HG02678 (cell line): Measurements from ENCODE around the gene HMGA1.
"Not testable (repeated sequence)": the region's sequence is repeated elsewhere in the genome, so short reads cannot be mapped to it uniquely, and the experiment has no call there.

Experiments
- ATAC-seq: cut with Tn5 transposase; IDR thresholded peaks from one replicate; pipeline ENCODE4 v1.9.1; 2021; ENCODE audit warnings: mild to moderate bottlenecking, moderate library complexity; ENCODE audit not compliant: unreplicated experiment

The HMGA1 gene

DNA sequence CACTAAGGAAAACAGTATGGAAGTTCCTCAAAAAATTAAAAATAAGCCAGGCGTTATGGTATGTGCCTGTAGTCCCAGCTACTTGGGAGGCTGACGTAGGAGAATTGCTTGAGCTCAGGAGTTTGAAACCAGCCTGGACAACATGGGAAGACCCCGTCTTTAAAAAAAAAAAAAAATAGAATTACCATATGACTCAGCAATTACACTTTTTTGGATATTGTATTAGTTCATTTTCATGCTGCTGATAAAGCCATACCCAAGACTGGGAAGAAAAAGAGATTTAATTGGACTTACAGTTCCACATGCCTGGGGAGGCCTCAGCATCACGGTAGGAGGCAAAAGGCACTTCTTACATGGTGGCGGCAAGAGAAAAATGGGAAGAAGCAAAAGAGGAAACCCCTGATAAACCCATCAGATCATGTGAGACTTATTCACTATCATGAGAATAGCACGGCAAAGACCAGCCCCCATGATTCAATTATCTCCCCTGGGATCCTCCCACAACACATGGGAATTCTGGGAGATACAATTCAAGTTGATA is 22.9 kb downstream of the HMGA1 start:
- no peak for ATAC-seq

DNA sequence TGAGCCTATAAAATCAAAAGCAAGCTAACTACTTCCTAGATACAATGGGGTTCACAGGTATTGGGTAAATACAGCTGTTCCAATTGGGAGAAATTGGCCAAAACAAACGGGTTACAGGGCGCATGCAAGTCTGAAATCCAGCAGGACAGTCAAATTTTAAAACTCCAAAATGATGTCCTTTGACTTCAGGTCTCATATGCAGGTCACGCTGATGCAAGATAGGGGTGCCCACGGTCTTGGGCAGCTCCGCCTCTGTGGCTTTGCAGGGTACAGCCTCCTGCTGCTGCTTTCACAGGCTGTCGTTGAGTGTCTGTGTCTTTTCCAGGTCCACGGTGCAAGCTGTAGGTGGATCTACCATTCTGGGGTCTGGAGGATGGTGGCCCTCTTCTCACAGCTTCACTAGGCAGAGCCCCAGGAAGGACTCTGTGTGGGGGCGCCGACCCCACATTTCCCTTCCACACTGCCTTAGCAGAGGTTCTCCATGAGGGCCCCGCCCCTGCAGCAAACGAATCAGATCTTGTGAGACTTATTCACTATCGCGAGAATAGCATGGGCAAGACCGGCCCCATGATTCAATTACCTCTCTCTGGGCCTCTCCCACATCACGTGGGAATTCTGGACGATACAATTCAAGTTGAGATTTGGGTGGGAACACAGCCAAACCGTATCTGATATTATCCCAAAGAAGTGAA is 24.0 kb downstream of the HMGA1 start:
- ATAC-seq, result no peak

DNA sequence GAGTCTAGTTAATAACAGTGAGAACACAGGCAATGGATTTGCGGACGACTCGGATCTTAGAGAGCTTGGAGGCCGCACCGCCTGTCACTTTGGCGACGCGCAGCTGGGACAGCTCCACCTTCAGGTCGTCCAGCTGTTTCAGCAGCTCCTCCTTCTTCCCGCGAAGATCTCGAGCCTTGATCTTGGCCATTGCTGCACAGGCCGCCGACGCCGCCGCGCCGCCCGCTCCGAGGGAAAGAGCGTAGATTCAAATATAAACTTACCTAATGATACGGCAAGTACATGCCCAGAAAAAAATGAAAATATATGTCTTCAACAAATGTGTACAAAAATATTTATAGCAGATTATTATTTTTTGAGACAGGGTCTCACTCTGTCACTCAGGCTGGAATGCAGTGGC is 26.8 kb downstream of the HMGA1 start:
- not testable (repeated sequence) for ATAC-seq

DNA sequence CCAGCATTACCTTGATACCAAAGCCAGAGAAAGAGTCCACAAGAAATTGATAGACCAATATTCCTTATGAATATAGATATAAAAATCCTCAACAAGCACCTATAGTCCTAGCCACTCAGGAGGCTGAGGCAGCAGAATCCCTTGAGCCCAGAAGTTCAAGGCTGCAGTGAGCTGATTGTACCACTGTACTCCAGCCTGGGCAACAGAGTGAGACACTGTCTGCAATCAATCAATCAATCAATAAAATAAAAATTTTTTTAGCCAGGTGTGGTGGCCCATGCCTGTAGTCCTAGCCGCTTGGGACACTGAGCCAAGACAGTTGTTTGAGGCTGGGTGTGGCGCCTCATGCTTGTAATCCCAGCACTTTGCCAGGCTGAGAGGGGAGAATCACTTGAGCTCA is 31.1 kb downstream of the HMGA1 start:
- no peak for ATAC-seq

DNA sequence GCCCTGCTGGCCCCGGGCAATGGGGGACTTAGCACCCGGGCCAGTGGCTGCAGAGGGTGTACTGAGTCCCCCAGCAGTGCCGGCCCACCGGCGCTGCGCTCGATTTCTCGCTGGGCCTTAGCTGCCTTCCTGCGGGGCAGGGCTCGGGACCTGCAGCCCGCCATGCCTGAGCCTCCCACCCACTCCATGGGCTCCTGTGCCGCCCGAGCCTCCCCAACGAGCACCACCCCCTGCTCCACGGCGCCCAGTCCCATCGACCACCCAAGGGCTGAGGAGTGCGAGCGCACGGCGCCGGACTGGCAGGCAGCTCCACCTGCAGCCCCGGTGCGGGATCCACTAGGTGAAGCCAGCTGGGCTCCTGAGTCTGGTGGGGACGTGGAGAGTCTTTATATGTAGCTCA is 32.5 kb downstream of the HMGA1 start:
- not testable (repeated sequence) for ATAC-seq

DNA sequence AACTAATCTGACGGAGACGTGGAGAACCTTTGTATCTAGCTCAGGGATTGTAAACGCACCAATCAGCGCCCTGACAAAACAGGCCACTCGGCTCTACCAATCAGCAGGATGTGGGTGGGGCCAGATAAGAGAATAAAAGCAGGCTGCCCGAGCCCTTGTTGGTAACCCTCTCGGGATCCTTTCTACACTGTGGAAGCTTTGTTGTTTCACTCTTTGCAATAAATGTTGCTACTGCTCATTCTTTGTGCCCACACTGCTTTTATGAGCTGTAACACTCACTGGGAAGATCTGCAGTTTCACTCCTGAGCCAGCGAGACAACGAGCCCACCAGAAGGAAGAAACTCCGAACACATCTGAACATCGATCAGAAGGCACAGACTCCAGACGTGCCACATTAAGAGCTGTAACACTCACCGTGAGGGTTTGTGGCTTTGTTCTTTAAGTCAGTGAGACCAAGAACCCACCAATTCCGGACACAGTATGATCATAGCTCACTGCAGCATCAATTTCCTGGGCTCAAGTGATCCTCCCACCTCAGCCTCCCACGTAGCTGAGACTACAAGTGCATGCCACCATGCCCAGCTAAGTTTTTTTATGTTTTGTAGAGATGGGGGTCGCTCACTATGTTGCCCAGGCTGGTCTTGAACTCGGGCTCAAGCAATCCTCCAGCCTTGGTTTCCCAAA is 33.1 kb downstream of the HMGA1 start:
- not testable (repeated sequence) for ATAC-seq

DNA sequence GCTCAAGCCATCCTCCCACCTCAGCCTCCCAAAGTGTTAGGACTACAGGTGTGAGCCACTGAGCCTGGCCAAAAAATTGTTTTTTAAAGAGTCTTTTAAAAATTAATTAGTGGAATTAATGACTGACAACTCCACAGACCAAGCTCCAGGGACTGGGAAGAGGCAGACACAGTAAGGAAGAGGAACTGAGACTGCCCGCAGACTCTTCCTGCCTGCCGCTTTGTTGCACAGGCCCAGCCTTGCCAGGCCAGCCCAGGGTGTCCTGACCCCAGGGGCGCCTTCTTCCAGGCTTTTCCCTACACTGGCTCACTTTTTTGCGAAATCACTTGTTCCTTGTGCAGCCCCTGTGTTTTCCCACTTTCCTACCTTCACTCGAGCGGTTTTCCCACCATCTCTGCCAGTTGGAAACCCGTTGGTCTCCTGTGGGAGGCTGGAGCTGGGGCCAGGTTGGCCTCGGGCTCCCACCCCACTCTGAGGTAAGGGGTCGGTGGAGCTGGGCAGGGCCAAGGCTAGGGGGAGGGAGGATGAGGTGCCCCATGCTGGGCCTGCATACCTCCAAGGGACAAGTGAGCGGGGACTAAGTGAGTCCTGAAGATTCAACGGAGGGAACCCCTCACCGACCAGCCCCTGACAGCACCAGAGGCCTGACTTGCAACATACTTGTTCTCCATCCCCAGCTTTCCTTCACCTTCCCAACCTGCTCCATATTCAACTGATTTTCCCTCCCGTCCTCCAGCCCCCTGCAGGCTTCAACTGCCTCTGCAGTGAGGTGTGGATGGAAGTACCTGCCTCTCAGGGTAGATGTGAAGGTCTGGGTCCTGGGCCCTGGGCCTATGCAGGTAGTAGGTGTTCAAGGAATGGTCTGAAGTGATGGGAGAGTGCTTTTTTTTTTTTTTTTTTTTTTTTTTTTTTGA is 35.6 kb downstream of the HMGA1 start:
- no peak for ATAC-seq

DNA sequence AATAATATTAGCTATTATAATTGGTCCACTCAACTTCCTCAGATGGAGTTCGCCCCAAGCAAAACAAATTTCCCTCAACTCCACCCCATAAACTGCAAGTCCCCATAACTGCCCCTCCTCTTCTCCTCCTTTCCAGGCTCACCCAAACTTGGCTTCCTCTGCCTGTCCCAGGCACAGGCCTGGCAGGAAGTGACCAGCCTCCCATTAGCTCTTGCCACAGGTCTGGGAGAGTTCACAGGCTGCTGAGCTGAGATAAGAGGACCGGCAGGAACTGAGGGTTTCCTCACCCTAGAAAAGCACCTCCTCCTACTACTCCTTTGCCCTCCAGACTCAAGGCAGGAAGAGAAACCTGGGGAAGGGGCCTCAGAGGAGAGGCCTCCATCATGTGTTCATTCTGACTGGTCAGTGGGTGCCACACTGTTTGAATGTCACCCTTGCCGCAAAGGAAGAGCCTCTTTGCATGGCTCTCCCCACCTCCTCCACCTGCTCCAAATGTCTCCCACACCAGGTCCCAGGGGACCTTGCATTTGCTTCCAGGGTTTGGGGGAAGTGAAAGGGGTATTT is 36.7 kb downstream of the HMGA1 start:
- ATAC-seq, result no peak

DNA sequence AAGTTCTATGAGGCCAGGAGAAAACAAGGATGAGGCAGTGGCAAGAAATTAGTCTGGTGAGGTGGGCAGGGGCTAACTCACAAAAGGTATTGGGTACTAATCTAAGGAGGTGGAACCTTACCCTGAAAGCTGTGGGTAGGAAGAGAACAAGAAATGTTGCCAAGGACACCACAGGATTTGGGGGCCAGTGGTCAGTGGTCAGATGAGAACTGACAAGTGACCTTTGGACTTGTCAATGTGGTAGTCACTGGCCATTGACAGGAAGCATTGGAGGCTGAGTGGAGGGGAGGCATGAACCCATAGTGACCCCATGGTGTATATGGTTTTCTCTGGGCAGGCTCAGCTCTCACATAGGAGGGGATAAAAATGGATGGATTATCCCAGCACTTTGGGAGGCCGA is 37.5 kb downstream of the HMGA1 start:
- ATAC-seq, result no peak

DNA sequence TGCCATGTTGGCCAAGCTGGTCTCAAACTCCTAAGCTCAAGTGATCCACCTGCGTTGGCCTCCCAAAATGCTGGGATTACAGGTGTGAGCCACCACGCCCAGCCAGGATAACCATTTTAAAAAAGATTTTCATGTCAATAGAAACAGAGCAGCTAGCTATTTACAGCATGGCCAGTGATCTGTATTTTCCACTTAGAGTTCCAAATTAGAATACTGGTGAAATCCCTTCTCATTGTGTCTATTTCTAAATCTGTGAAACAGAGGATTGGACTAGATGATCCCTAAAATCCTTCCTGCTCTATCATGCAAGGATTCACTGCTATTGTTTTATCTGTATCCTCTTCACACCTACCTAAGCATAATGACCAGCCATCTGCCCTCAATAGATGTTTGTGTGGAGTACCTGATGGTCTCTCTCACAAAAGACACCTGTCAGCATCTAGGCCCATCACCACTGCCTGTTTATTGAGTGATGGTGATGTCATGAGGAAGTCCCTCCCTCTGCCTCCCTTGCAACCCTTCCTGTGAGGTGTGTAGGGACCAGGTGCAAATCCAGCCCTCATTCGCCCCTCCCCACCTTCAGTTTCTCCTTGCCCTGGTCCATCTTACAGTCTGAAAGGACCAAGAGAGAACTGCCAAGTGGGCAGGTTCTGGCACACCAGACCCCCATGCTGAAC is 38.6 kb downstream of the HMGA1 start:
- ATAC-seq, result no peak

DNA sequence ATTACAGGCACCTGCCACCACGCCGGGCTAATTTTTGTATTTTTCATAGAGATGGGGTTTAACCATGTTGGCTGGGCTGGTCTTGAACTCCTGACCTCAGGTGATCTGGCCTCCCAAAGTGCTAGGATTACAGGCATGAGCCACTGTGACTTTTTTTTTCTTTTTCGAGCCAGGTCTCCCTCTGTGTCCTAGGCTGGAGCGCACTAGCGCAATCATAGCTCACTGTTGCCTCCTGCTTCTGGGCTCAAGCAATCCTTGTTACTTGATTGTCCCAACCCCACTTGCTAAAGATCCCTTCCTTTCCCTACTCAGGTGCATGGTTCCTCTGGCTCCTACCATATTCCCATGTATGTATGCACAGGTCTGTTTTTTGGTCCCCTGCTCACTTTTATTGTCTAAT is 39.5 kb downstream of the HMGA1 start:
- no peak for ATAC-seq

DNA sequence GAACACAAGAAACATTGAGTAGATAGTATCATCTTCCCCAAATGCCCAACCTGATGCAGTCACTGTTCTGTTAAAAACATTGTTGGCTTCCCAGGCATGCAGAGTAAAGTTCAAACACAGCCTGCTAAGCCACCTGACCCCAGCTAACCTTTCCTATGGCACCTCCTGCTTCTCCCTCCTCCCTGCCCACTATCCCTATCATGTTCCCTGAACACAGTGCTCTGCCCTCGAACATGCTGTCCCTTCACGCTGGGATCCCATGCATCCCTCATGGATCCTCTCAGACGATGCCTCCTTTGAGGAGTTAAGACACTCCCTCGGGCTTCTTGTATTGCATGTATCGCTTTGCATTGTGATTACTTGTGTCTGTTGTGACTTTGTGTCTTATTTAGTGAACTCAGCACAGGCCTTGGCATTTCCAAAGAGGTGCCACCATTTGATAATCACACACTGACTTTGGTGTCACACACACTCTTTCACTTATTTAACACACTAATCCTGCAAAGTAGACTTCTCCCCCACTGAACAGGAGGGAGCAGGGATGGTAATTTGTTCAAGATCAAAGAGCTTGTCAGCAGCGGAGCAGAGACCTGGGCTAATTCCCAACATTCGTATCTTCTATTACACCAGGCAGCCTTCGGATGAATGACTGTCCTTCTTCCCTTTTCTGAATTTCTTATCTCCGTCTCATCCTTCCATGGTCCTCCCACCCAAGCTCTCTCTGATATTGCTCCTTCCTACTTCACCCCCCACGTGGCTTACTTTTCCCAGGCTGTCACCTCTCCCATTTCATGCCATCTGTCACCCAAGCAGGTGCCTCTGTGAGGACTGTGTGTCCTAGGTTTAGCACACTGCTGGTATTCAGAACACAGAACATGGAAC is 40.4 kb downstream of the HMGA1 start:
- no peak for ATAC-seq

DNA sequence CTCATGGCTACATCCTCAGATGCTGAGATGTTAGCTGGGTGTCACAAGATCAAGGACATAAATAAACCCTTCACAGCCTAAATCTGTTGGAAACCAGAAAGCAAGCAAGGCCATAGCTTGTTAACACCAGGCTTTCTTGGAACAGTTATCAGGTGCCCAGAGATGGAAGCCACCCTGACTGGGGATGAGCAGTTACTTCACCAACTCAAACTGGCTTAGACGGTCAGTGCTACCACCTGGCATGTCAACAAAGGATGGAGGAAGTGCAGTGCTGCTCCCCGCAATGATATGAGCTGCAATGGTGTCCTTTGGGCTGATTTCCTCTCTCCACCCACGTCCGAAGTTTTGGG is 41.1 kb downstream of the HMGA1 start:
- no peak for ATAC-seq

DNA sequence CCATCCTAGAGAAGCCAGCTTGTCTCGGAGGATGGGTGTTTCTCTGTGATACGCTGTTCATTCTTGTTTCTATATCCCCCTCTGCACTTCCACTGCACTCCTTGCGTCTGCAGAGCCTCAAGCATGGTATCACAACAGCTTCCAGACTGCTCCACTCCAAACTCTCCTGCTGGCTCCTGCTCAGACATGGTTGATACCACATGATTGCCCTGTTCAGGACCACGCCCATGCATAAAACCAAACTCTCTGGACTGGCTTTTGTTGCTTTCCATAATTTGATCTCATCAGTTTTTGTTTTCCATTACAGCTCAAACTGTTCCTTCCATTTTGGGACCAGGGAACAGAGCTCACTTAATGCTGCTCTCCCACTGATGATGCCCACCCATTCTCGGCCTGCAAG is 42.2 kb downstream of the HMGA1 start:
- no peak for ATAC-seq

DNA sequence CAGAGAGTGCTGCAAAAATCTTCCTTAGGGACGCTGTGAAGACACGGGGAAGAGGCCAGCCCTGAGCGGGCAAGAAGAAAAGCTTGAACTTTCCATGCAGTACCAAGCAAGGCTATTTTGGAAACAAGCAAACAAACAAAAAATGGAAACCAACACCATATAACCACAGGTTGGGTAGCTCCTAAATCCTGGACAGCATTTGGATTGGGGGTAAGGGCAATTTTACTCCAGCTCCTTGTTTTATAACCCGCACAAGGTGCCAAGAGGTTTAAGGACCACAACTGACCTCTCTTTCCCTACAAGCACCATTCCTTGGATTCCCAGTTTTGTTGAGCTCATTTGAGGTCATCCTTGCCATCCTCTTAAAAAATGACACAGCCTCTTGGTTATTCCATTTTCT is 43.5 kb downstream of the HMGA1 start:
- no peak for ATAC-seq

DNA sequence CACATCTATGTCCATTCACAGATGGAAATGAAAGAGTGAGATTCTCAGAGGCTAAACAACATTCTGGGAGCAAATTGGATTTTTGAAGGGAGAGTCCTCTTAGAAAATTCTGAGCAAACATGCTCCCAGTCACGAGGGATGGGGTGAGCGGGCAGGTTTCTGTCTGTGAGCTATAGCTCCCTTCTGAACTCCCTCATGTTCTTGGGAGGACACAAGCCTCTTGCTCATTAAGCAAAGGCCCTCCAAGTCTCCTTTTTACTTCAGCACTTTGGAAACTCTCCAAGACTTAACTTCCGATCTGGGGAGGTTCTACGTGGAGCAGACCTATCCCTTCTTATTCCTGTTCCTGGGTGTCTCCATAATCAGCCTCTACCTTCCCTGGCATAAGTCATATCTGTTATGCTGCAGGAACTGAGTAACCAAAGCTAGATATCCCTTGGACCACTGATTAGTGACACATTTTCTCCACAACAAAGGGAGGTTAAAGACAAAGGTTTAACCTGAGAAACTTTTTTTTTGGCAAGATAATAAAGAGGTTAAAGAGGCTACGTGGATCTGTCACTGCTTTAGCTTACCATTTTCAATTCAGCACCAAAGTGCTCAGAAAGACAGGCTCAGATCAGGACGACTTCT is 45.1 kb downstream of the HMGA1 start:
- ATAC-seq, result no peak

DNA sequence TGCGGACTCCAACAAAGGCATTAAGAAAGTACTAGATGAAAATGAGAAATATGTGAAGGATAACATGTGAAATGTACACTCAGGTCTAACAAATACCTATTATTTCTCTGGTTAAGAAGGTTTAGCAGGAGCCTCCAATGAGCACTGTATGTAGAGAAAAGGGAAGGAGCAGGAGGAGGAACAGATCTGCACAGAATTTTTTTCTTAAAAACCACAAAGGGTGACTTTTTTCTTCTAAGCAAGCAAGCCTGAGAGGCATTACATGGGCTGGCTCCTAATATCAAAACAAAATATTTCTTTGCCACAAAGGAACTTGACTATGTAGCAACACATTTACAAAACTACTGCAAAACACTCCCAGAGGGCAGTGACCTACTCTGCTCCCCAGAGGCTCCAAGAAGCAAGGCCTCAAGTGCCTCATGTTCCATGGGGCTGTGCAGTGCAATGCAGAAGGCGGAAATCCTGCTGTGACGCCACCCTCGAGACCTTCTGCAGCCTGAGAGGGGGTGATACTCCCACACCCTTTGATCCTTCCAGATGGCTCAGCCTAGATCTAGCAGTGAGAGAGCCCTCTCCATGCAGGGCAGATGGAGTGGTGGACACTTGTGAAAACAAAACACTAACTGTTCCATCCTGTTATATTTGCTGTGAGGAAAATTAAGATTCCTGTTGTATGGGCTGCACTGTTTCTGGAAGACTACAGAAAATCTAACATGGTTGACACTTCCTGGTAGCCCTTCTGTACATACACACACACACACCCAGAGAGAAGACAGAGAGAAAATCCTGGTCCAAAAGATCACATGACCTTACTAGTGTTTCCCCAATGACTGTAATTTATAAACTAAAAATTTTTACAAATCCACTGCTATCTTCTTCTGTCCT is 48.1 kb downstream of the HMGA1 start:
- no peak for ATAC-seq

DNA sequence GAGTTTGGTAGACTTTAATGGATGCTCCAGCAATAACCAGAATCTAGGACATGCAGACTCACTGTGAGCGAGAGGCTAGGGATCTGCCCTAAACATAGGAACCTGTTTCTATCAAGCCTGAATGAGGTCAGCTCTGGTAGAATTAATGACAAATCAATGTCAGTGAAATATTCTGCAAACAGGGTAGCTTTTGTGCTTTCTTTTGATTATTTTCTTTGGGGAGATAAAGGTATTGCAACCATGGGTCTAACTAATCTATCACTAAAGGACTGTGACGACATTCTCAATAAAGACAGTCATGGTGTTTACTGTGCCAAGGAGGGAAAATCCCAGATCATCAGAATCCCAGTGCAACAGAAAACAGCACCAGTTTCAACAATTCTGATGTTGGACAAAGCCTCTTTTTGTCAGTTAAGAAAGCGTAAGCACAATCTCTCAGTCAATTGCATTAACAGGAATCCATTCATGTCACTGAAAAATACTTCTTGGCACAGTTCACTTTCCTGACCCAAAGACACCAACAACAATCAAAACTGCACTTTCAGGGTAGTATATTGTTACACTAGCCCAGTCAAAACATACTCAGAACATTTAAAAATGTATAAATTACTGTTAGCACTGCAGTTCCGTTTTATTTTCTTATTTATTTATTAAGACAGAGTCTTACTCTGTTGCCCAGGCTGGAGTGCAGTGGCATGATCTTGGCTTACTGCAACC is 48.9 kb downstream of the HMGA1 start:
- no peak for ATAC-seq
